ENCODE results near the gene SGCE.
"Not testable (repeated sequence)": the region's sequence is repeated elsewhere in the genome, so short reads cannot be mapped to it uniquely, and the experiment has no call there.

SGCE gene, protein sequence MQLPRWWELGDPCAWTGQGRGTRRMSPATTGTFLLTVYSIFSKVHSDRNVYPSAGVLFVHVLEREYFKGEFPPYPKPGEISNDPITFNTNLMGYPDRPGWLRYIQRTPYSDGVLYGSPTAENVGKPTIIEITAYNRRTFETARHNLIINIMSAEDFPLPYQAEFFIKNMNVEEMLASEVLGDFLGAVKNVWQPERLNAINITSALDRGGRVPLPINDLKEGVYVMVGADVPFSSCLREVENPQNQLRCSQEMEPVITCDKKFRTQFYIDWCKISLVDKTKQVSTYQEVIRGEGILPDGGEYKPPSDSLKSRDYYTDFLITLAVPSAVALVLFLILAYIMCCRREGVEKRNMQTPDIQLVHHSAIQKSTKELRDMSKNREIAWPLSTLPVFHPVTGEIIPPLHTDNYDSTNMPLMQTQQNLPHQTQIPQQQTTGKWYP

GRCh38 chr7:94655848-94656657 is at the start of gene SGCE:
TSS of gene SGCE (minus strand) at chr7:94656133. CDS start at chr7:94656098, 35 bp downstream.
- peak in 1 of 2 donors; percentile 25 for DNase-seq (ENCODE audit: low read depth in 2 of 2)

GRCh38 chr7:94705155-94706021 is 49.5 kb upstream of the SGCE start:
- DNase-seq (ENCODE audit: low read depth in 2 of 2) = not testable (repeated sequence)

- no peak for DNase-seq (ENCODE audit: low read depth in 2 of 2)
These were observed 45.6 kb upstream of the SGCE start for GRCh38 chr7:94701555-94701973.

GRCh38 chr7:94700926-94701554 is 45.1 kb upstream of the SGCE start:
- no peak for DNase-seq (ENCODE audit: low read depth in 2 of 2)

DNA sequence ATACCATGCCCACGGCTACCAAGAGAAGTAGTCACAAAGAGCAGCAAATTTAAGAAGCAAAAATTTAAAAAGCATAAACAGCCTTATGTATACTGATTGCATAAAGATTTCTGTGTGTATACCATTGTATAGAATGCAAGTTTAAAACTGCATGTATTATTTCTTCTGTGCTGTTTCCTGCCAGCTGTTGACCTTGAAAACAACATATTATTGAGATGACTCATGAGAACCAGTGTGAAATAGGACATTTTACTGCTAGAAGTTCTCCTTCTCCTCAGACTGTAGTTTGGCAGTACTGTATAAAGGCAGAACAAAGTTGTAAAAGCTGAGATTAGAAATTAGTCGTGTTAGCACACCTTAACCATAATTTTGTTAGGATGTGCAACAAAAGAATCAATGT is 42.3 kb upstream of the SGCE start:
- DNase-seq (ENCODE audit: low read depth in 2 of 2) = no peak

DNA sequence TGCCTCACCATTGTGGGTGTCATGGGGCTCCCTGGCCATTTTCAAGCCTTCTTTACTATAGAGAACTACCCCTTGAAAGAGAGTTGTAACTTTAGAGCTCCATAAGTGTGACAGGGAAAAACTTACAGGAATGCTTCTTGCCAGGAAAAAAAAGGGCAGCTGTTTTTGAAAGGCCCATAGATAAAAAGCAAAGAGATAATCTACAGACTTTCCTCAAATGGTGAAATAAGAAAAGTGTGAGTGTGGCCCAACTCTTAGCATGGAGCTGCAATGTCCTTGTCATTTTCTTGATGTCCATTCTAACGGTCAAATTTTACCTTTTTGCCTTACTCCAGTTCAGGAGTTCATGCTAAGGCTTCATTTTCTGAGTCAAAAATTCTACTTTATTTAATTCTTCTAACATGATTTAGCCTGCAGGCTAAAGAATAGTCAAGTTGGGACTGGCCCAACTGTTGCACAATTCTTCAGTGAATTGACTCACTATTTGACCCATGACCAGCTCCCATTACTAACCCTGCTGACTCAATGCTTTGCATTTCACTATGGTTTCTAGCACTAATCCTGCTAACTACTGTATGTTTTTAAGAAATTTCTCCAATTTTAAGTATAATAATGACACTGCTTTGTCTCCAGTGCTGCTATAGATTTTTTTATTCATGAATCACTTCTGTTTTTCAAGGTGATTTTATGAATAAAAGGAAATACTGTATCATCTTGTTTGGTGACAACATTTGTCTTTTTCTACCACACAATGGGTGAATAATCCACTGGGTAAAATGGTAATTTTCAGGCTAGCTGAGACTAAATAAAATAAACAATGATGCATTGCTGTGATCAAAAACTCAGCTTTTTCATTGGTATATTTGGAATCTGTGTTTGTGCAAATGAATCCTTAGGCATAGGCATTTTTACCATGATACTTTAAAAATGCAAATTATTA is 41.4 kb upstream of the SGCE start:
- DNase-seq (ENCODE audit: low read depth in 2 of 2) = no peak

- no peak for DNase-seq (ENCODE audit: low read depth in 2 of 2)
These were observed 31.9 kb upstream of the SGCE start for GRCh38 chr7:94687810-94688209.

DNA sequence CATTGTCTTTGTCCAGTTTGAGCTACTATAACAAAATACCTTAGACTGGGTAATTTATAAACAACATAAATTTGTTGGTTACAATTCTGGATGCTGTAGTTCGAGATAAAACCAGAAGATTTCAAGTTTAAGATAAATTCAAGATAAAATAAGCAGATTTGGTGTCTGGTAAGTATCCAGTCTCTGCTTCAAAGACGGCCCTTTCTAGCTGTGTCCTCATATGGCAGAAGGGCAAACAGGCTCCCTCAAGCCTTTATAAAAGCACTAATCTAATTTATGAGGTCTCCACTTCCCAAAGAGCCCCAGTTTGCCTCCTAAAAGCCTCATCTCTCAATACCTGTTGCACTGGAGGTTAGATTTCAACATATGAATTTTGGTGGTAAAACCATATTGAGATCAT is 31.1 kb upstream of the SGCE start:
- no peak for DNase-seq (ENCODE audit: low read depth in 2 of 2)

GRCh38 chr7:94683066-94683465 is 27.1 kb upstream of the SGCE start:
- DNase-seq (ENCODE audit: low read depth in 2 of 2) = no peak

DNA sequence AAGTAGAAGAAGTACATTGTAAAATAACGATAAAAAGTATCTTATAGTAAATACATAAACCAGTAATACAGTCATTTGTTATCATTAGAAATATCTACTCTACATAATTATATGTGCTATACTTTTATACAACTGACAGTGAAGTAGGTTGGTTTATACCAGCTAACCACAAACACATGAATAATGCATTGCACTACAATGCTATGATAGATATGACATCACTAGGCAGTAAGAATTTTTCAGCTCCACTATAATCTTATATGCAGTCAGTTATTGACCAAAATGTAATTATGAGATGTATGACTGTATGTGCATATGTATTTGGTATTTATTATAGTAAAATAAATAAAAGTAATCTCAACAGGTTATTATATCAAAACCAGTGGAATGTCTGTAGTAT is 23.4 kb upstream of the SGCE start:
- no peak for DNase-seq (ENCODE audit: low read depth in 2 of 2)

- DNase-seq (ENCODE audit: low read depth in 2 of 2) = no peak
These were observed 20.5 kb upstream of the SGCE start for GRCh38 chr7:94676431-94676830.

DNA sequence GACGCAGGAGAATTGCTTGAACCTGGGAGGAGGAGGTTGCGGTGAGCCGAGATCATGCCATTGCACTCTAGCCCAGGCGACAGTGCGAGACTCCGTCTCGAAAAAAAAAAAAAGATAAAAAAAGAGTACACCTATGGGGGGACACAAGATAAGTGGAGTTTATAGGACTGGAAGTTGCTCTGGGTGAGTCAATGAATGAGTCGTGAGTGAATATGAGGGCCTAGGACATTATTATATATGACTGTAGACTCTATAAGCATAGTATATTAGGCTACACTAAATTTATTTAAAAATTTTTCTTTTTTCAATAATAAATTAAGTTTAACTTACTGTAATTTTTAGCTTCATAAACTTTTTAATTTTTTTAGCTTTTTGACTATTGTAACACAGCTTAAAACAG is 19.4 kb upstream of the SGCE start:
- DNase-seq (ENCODE audit: low read depth in 2 of 2) = no peak

- DNase-seq (ENCODE audit: low read depth in 2 of 2) = no peak
These were observed 15.7 kb upstream of the SGCE start for GRCh38 chr7:94671444-94672235.

DNA sequence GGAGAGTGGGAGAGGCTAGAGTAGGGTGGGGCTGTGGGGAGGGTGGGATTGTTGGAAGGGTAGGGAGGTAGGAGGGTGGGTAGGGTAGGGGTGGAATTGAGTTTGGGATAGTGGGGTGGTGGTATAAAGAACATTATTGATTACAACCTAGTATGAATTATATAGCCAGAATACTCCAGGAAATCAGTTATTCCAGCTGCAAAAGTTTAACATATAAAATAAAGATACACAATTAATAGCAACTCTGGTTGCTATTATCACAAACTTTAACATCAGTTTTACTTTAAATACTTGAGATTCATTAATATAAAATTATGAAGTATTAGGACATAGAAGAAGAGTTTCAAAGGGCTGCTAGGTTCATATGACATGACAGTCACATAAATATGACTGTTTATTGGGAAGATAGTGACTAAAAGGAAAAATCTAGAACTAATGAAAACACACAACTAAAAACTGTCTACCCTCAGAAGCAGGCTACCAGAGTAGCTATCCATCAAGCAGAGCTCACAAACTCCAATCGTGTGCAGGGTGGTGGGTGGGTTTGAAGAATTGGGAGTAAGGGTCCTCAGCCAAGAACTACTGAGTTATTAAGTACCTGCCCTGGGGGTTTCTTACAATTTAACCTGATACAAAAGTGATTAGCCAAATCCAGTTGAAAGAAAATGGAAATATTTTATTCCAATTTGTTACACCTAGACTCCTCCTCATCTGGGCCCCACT is 14.0 kb upstream of the SGCE start:
- no peak for DNase-seq (ENCODE audit: low read depth in 2 of 2)

GRCh38 chr7:94666879-94667587 is 11.1 kb upstream of the SGCE start:
- no peak for DNase-seq (ENCODE audit: low read depth in 2 of 2)

- DNase-seq (ENCODE audit: low read depth in 2 of 2) = no peak
These were observed 9.5 kb upstream of the SGCE start for GRCh38 chr7:94665426-94665825.

- DNase-seq (ENCODE audit: low read depth in 2 of 2) = no peak
These were observed 8.1 kb upstream of the SGCE start for GRCh38 chr7:94664023-94664422.

GRCh38 chr7:94662548-94662947 is 6.6 kb upstream of the SGCE start:
- DNase-seq (ENCODE audit: low read depth in 2 of 2) = no peak

Measured in stimulated activated CD4-positive, alpha-beta T cell treated with anti-CD3 and anti-CD28 coated beads, Interleukin-1b, Interleukin-23, amount 100 ng/mL, for 1 hour (primary cell).